NCI-H2227 treated with DMSO at 0.1 percent for 48 hours (cell line): ENCODE results near the gene ATP8A2.

Experiments used
- DNase-seq: peaks from one replicate; lab custom pipeline; 2025; lab: John Stamatoyannopoulos, UW

The ATP8A2 gene

DNA sequence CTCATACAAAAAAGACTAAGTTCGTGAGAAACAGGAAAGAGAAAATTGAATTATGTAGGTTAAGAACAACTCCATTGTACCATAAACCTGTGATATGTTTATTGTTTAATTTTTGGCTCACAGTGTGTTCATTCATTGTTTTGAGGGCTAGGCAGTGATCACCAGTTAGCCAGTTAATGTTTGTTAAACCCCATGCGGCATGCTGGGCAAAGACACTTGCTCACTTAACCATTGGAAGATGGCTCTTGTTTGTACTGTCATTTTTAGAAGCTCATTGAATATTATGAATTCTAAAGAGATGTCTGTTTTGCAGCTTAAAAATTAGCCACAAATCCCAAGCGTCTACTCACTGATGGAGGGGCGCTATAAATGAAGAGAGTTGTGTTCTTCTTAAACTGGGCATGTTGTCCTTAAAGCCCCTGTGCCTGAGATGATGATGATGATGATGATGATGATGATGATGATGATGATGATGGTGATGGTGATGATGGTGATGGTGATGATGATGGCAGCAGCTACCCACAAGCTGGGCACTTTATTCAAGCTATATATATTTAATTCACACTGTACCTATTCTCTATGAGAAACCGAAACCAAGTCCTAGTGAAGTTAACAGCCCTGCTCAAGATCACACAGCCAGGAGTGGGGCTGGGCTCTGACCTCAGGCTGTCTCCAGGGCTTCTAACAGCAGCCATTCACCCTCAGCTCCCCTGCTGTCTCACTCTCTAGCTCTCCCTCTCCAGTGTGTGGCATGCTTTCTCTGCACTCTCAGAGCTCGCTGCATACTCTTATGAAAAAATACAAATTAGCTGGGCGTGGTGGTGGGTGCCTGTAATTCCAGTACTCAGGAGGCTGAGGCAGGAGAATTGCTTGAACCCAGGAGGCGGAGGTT, 510.9 kb downstream of the ATP8A2 start:
- peak; percentile 0 for DNase-seq

- DNase-seq, result peak; percentile 2
Measured at GRCh38 chr13:25885418-25885817, 513.6 kb downstream of the ATP8A2 start.

GRCh38 chr13:25886438-25887214, 514.9 kb downstream of the ATP8A2 start:
- no peak for DNase-seq

DNA sequence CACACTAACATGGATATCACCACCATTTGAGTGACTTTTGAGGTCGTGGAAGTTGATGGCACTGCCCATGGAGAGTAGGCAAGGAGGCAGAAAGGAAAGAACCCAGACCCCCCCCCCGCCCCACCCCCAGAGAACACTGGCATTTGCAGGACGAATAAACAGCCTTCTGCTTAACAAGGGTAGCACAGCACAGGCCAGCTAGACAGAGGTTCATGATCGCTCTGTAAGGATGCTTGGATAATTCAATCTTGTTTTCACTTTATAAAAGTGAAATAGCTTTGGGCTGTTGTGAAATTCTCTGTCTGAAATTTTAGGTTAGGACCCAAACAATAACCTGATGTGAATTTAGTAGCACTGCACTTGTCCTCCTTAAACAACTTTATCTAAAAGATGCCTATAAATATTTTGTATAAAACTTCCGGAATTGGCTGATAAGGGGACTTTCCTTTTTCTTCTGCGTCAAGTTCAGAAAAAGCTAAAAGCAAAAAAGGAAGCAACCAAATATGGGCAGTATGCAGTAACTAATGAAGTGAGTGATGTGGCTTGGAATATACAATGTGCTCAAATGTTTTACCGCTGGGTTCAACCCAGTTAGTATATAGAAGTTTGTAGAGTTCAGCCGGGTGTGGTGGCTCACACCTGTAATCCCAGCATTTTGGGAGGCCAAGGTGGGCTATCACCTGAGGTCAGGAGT, 516.3 kb downstream of the ATP8A2 start:
- DNase-seq, result no peak

DNA sequence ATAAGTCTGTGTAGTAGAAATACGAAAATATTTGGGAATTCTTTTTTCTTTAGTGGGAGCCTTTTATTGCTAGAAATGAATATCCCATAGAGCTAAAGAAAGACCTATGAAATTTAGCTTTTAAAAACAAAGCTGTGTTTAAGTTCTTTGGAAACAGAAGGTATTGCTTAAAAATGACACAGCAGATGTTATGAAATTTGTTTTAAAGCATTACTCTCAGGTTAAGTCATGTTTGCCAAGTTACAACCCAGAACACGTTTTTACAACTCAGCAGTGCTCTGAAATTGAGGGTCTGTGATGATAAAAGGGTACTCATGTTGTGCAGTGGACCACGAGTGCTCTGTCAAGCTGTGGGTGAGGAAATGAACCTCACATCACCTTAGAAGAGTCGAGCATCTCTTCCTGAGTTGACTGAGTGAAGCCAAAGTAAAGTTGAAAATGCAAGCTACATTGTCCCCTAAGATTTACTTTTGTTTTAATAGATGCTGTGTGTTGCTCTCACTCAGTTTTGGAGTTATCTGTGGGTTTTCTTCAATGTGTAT, 519.0 kb downstream of the ATP8A2 start:
- no peak for DNase-seq

GRCh38 chr13:25898991-25899390, 527.2 kb downstream of the ATP8A2 start:
- no peak for DNase-seq

- DNase-seq, result no peak
Measured at GRCh38 chr13:25899464-25899863, 527.7 kb downstream of the ATP8A2 start.

GRCh38 chr13:25899952-25900351, 528.2 kb downstream of the ATP8A2 start:
- no peak for DNase-seq

- no peak for DNase-seq
Measured at GRCh38 chr13:25901460-25902376, 529.9 kb downstream of the ATP8A2 start.

- no peak for DNase-seq
Measured at GRCh38 chr13:25902455-25902854, 530.7 kb downstream of the ATP8A2 start.

- DNase-seq, result no peak
Measured at GRCh38 chr13:25902891-25903341, 531.1 kb downstream of the ATP8A2 start.

DNA sequence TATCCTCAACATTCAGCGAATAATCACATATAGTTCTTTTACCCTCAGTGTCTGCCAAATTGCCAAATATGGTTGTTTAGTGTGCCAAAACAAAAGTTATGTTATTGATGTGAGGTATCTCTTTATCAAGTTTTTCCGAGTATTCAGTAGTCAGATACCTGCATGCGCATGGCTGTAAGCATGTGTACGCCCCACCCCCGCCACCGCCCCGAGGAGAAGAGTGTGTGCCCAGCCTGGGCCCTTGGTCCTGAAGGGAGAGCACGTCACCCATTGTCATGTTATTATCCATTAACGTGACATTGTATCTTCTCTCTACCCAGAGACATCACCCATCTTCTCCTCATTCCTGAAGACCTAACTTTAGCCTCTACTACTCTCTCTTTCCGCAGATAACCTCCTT, 533.1 kb downstream of the ATP8A2 start:
- no peak for DNase-seq

GRCh38 chr13:25905611-25906010, 533.8 kb downstream of the ATP8A2 start:
- no peak for DNase-seq

- no peak for DNase-seq
Measured at GRCh38 chr13:25906191-25906661, 534.5 kb downstream of the ATP8A2 start.

DNA sequence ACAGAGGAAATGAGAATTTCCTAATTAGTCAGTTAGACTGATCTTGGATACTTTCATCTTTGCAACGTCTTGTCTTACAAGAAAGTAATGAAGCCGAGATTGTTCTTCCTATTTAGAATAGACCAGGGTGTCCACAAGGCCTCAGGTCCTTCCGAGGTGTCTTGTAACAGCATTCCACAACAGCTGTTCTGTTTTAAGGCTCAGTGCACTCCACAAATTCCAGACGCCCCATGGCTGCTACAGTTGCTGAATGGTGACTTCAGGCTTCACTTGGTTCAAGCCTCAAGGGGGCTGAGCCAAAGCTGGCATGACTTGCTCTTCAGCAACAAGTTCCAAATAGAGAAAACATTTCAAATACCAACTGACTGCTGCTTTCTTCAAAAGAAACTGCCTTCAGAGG, 536.6 kb downstream of the ATP8A2 start:
- DNase-seq, result no peak

DNA sequence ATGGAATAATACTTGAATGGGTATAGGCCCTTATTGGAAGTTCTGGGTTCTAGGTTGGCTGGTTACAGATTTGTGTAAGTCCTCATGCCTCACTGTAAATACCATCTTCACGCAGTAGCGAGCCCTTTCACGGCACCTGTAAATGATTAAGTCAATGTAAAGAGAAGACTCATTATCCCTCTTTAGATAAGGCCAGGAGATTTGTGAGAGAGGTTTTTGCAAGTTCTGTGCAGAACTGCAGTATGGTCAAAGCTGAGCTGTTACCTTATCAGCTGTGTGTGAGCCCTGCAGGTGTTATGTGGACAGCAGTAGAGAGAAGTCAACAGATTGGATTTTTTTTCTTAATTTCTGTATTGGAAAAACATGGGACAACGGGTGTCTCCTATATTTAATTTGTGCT, 538.5 kb downstream of the ATP8A2 start:
- no peak for DNase-seq

- peak; percentile 21 for DNase-seq
Measured at GRCh38 chr13:25910991-25911419, 539.2 kb downstream of the ATP8A2 start.

DNA sequence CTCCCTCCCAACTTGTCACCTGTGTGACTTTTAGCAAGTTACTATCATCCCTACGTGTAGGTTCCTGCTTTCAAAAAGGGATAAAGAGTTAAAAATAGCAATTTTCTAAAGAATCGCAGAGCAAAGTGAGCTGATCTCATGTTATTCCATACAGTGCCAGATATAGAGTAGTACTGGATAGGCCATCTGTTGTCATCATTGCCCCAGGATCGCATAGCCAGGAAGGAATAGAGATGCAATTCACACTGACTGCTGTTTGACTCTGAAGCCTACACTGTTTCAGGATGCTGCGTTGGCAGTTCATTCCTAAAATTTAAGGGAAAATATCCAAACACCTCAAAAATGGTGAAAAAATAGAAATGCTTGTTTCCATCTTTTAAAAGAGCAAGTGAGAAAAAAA, 541.2 kb downstream of the ATP8A2 start:
- DNase-seq, result no peak

DNA sequence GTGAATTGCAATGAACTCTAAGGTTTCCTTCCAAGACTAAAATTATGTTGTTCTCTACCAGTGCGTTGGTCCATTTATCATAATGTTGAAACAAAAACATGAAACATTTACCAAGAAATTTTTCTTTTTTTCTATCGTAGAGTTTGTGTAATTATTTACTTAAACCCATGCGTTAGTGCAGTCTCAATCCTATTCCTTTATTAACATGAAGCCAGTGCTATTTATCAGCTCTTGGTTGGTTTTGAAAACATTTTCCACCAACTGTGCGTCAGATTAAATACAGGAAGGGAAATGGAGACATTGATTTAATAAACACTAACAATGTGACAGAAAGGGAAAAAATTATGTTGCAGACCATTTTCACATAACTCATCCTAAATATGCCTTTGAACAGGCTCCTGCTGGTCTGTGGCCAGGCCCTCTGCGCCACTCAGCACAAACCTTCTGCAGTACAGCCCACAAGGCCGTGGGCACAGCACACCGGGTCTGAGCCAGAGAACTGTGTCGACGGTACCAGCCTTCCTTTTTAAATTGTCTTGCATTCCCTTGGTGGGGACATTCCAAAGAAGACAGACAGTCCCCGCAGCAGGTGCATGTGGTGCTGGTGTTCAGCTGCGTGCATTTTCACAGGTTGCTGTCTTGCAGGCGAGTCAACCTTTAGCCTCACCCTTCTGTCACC, 544.2 kb downstream of the ATP8A2 start:
- DNase-seq, result no peak

DNA sequence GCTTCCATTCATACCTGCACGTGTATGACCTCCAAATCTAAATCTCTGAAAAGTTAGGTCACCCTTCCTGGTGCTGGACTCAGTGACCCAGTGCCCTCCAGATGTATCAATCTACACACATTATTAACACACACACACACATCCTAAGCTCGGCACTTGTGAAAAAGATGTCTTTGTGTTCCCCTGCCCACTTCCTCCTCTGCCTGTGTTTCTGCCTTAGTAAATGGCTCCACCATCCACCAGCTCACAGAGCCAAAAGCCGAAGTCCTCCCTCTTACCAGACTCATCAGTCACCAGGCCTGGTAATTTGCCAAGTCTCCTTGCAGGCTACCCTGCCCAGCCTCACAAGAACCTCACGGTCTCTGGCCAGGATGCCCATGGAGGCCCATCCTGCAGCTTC, 548.5 kb downstream of the ATP8A2 start:
- DNase-seq, result no peak
